Mucosa of descending colon (tissue), 3 donors: Measurements from ENCODE around the gene LRRC49. TPM values are rescaled to one million over a fixed set of nuclear protein-coding genes. Genes with fewer than 3 reads are reported as not detected.

Source experiments
- ATAC-seq: fragments of 200-7000 bp; cut with Tn5 transposase; one replicate; pipeline ENCODE4 v1.9.1; 2020; ENCODE audit warnings: mild to moderate bottlenecking, moderate library complexity
- DNase-seq, 3 donors: peaks; one replicate each; pipeline ENCODE4 v3.0.0-alpha.2; 2020
- H3K36me3 ChIP-seq: fragments of 200-600 bp; one replicate; pipeline ENCODE4 v1.8.0; 2021; ENCODE audit warnings: low read depth, mild to moderate bottlenecking
- H3K4me1 ChIP-seq: fragments of 200-600 bp; one replicate; pipeline ENCODE4 v1.8.0; 2021; ENCODE audit warnings: low read depth, mild to moderate bottlenecking
- H3K4me3 ChIP-seq: fragments of 200-600 bp; one replicate; pipeline ENCODE4 v1.8.0; 2021; ENCODE audit warnings: mild to moderate bottlenecking
- H3K9me3 ChIP-seq: fragments of 200-600 bp; one replicate; pipeline ENCODE4 v1.8.0; 2021; ENCODE audit warnings: mild to moderate bottlenecking
- CTCF ChIP-seq: fragments of 200-600 bp; IDR thresholded peaks from one replicate; pipeline ENCODE4 v1.8.0; 2022; ENCODE audit warnings: antibody characterized with exemption, mild to moderate bottlenecking
- intact Hi-C, 2 donors: fragments of 100-400 bp; cut with DNase I in 1 of 2; cut with micrococcal nuclease in 1 of 2; formaldehyde crosslinking; loops; one replicate each; pipeline versions ENCODE4 v1.11.0 to v1.11.1; 2022; cut with DNase I, micrococcal nuclease
- total RNA-seq, 3 donors: library from RNA; stranded (reverse); fragmentation: NEBNext Ultra II Directional in 2 of 3; extraction: Animal tissue kit (Norgen Biotek cat#: 25700) in 2 of 3; gene quantifications; one replicate each; pipeline versions ENCODE4 v1.2.1 to v1.2.4, GENCODE V29; 2021 to 2023
- donor health status: DM: no; HTN: no; CAD: no; lungs with moderate emphysema.
- donor health status: DM: no; HTN: no; CAD: no.
- donor health status: DM: no; HTN: yes; CAD: no.

Gene LRRC49
- total RNA-seq, 3 donors from 2014 or later = 2.7 to 5.7 (median 4.7) TPM

- DNase-seq = no peak
- intact Hi-C loops = no loop called here
- Histone ChIP-seq H3K36me3 (no peaks in the 10 kb centered on the region), H3K4me3 (no peak overlapping the region), H3K4me1 (no peaks in the 10 kb centered on the region), H3K9me3 (no peaks in the 10 kb centered on the region)
- no peak for ATAC-seq
- no peak for TF ChIP-seq CTCF
Observed at GRCh38 chr15:70880781-70881180, 11.8 kb upstream of the LRRC49 start.

- H3K36me3 ChIP-seq = no peaks in the 10 kb centered on the region
- DNase-seq (no peak), ATAC-seq (no peak)
- no peaks in the 10 kb centered on the region for H3K4me1 ChIP-seq
- no peaks in the 10 kb centered on the region for H3K9me3 ChIP-seq
- TF ChIP-seq CTCF = no peak
- intact Hi-C loops = no loop called here
- no peak overlapping the region for H3K4me3 ChIP-seq
Observed at GRCh38 chr15:70882361-70882760, 10.3 kb upstream of the LRRC49 start.

- no peaks in the 10 kb centered on the region for H3K36me3 ChIP-seq
- H3K4me3 ChIP-seq = peak overlapping the region; percentile 33
- no peak for TF ChIP-seq CTCF
- intact Hi-C loops = no loop called here
- ATAC-seq (peak; percentile 59), DNase-seq (peak; percentile 15 to 56 (median 37))
- peaks cover 10% of the 10 kb centered on the region for H3K4me1 ChIP-seq
- no peaks in the 10 kb centered on the region for H3K9me3 ChIP-seq
Observed at GRCh38 chr15:70892912-70893560, 410 bp downstream of the LRRC49 start.

GRCh38 chr15:70902107-70902506 lies 9.5 kb downstream of the LRRC49 start:
- Histone ChIP-seq H3K4me3 (no peak overlapping the region), H3K9me3 (peaks cover under 1% of the 10 kb centered on the region), H3K36me3 (no peaks in the 10 kb centered on the region), H3K4me1 (no peaks in the 10 kb centered on the region)
- intact Hi-C loops = no loop called here
- no peak for TF ChIP-seq CTCF
- ATAC-seq (peak; percentile 97), DNase-seq (peak in 1 of 3 donors; percentile 9)

- Histone ChIP-seq H3K4me1 (no peaks in the 10 kb centered on the region), H3K9me3 (peaks cover 19% of the 10 kb centered on the region), H3K4me3 (no peak overlapping the region), H3K36me3 (no peaks in the 10 kb centered on the region)
- ATAC-seq (no peak), DNase-seq (no peak)
- no peak for TF ChIP-seq CTCF
- intact Hi-C loops = no loop called here
Observed at GRCh38 chr15:70906842-70907241, 14.2 kb downstream of the LRRC49 start.
